HG03139 (cell line): ENCODE measurements around the gene DOHH.

Source experiments
- ATAC-seq: cut with Tn5 transposase; IDR thresholded peaks from one replicate; pipeline ENCODE4 v1.9.1; 2021; ENCODE audit not compliant: unreplicated experiment

DOHH gene

GRCh38 chr19:3479177-3479833, 21.2 kb downstream of the DOHH start:
- ATAC-seq, result no peak

GRCh38 chr19:3478409-3479176, 21.9 kb downstream of the DOHH start:
- no peak for ATAC-seq

GRCh38 chr19:3477951-3478350, 22.5 kb downstream of the DOHH start:
- ATAC-seq, result no peak

GRCh38 chr19:3477506-3477905, 23.0 kb downstream of the DOHH start:
- no peak for ATAC-seq

GRCh38 chr19:3476830-3477229, 23.6 kb downstream of the DOHH start:
- ATAC-seq, result no peak

- ATAC-seq, result no peak
Observed at GRCh38 chr19:3475449-3475848, 25.0 kb downstream of the DOHH start.

GRCh38 chr19:3474614-3475013, 25.9 kb downstream of the DOHH start:
- no peak for ATAC-seq

- ATAC-seq, result no peak
Observed at GRCh38 chr19:3474010-3474409, 26.5 kb downstream of the DOHH start.

- no peak for ATAC-seq
Observed at GRCh38 chr19:3471954-3472655, 28.4 kb downstream of the DOHH start.

- ATAC-seq, result no peak
Observed at GRCh38 chr19:3470500-3471128, 29.9 kb downstream of the DOHH start.

GRCh38 chr19:3469638-3470499, 30.6 kb downstream of the DOHH start:
- no peak for ATAC-seq

- ATAC-seq, result no peak
Observed at GRCh38 chr19:3468211-3468610, 32.3 kb downstream of the DOHH start.

- no peak for ATAC-seq
Observed at GRCh38 chr19:3467437-3468198, 32.9 kb downstream of the DOHH start.

GRCh38 chr19:3466635-3467034, 33.8 kb downstream of the DOHH start:
- no peak for ATAC-seq

GRCh38 chr19:3465552-3465951, 34.9 kb downstream of the DOHH start:
- no peak for ATAC-seq

- no peak for ATAC-seq
Observed at GRCh38 chr19:3464587-3465235, 35.8 kb downstream of the DOHH start.

- no peak for ATAC-seq
Observed at GRCh38 chr19:3463714-3464586, 36.5 kb downstream of the DOHH start.

- ATAC-seq, result no peak
Observed at GRCh38 chr19:3462991-3463713, 37.3 kb downstream of the DOHH start.
